ENCODE results near the gene ZNF212. TPM values are rescaled to one million over a fixed set of nuclear protein-coding genes. Genes with fewer than 3 reads are reported as not detected.

Gene ZNF212
- total RNA-seq, 2 experiments from 2014 or later: 10.8 to 12.9 TPM

GRCh38 chr7:149205690-149206381, 33.6 kb upstream of the ZNF212 start:
- no peak for DNase-seq
- ChIA-PET CTCF (interaction anchor here (2.6 kb wide), 1 partner anchor 11 kb away, joined by 8 read pairs; the partner anchor contains the start of gene ZNF282), POLR2A (no interaction called here)
- no peak for ATAC-seq
- Mint-ChIP-seq H3K4me1 (ENCODE audit: low read depth) (peaks cover 31% of the 10 kb centered on the region), H3K4me3 (no peak overlapping the region), H3K27ac (no peak overlapping the region), H3K27me3 (ENCODE audit: low read depth) (no peaks in the 10 kb centered on the region), H3K9me3 (ENCODE audit: insufficient read depth) (no peaks in the 10 kb centered on the region), H3K36me3 (ENCODE audit: low read depth) (peaks cover 71% of the 10 kb centered on the region)

- Mint-ChIP-seq H3K27me3 (ENCODE audit: low read depth) (no peaks in the 10 kb centered on the region), H3K36me3 (ENCODE audit: low read depth) (peaks cover 73% of the 10 kb centered on the region), H3K27ac (no peak overlapping the region), H3K9me3 (ENCODE audit: insufficient read depth) (no peaks in the 10 kb centered on the region), H3K4me3 (no peak overlapping the region), H3K4me1 (ENCODE audit: low read depth) (peaks cover 23% of the 10 kb centered on the region)
- no peak for ATAC-seq
- POLR2A ChIA-PET: no interaction called here
- DNase-seq: no peak
- CTCF ChIA-PET: interaction anchor here (1.3 kb wide), 1 partner anchor 12 kb away, joined by 6 read pairs; the partner anchor contains the start of gene ZNF282
These were observed 32.0 kb upstream of the ZNF212 start for GRCh38 chr7:149207324-149208035.

DNA sequence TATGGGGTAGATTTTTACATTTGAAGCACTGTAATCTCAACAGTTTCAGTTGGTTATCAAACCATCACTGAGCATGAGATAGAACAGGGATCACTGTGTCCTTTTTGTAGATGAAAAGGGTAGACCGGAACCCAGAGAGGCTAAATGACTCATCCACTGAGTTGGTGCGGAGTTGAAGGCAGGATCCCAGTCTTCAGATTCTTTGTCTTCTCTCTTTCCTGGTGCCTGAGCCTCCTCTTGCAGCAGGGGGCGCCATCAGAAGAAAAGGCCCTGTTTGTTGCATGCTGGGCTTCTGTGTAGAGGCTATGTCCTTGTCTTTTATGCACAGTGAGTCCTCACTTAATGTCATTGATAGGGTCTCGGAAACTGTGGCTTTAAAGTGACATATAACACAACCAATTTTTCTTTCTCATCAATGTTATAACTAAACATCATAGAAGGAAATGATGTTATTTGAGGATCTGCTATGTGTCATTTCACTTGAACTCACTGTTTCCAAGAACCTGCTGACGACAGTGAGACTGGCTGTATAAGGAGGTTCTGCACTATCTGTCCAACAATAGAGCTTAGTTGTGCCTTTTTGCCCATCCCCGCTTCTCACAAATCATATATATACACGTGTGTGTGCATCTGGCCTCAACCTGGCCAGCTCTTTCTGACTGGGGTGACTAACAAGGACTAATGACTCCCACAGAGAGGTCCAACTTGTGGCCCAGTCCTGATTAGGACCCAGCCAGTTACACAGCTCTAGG, 29.8 kb upstream of the ZNF212 start:
- peak; percentile 86 for ATAC-seq
- DNase-seq: peak; percentile 75
- Mint-ChIP-seq H3K9me3 (ENCODE audit: insufficient read depth) (no peaks in the 10 kb centered on the region), H3K27ac (peak overlapping the region; percentile 39), H3K4me1 (ENCODE audit: low read depth) (peaks cover 15% of the 10 kb centered on the region), H3K27me3 (ENCODE audit: low read depth) (no peaks in the 10 kb centered on the region), H3K4me3 (no peak overlapping the region), H3K36me3 (ENCODE audit: low read depth) (peaks cover 67% of the 10 kb centered on the region)
- ChIA-PET CTCF (interaction anchor here (0.8 to 1.2 kb wide), 2 partner anchors 19 to 22 kb away, joined by 3 read pairs; no protein-coding TSS in a partner anchor), POLR2A (interaction anchor here (1.1 kb wide), 1 partner anchor 14 kb away, joined by 3 read pairs; the partner anchor contains the start of gene ZNF282)

GRCh38 chr7:149210551-149210950, 28.9 kb upstream of the ZNF212 start:
- ChIA-PET POLR2A (interaction anchor here (1.1 kb wide), 1 partner anchor 15 kb away, joined by 3 read pairs; the partner anchor contains the start of gene ZNF282), CTCF (interaction anchor here (0.8 to 1.2 kb wide), 2 partner anchors 20 to 21 kb away, joined by 3 read pairs; no protein-coding TSS in a partner anchor)
- DNase-seq: no peak
- no peak overlapping the region for H3K27ac Mint-ChIP-seq
- H3K27me3 Mint-ChIP-seq (ENCODE audit: low read depth): no peaks in the 10 kb centered on the region
- H3K4me1 Mint-ChIP-seq (ENCODE audit: low read depth): peaks cover 13% of the 10 kb centered on the region
- H3K36me3 Mint-ChIP-seq (ENCODE audit: low read depth): peaks cover 72% of the 10 kb centered on the region
- no peak for ATAC-seq
- H3K9me3 Mint-ChIP-seq (ENCODE audit: insufficient read depth): no peaks in the 10 kb centered on the region
- H3K4me3 Mint-ChIP-seq: no peak overlapping the region

- no peak overlapping the region for H3K27ac Mint-ChIP-seq
- no peaks in the 10 kb centered on the region for H3K27me3 Mint-ChIP-seq (ENCODE audit: low read depth)
- ATAC-seq (no peak), DNase-seq (no peak)
- H3K36me3 Mint-ChIP-seq (ENCODE audit: low read depth): peaks cover 63% of the 10 kb centered on the region
- H3K4me1 Mint-ChIP-seq (ENCODE audit: low read depth): peaks cover 6% of the 10 kb centered on the region
- H3K4me3 Mint-ChIP-seq: no peak overlapping the region
- H3K9me3 Mint-ChIP-seq (ENCODE audit: insufficient read depth): no peaks in the 10 kb centered on the region
- POLR2A ChIA-PET: no interaction called here
- CTCF ChIA-PET: no interaction called here
These were observed 25.3 kb upstream of the ZNF212 start for GRCh38 chr7:149214020-149214720.

DNA sequence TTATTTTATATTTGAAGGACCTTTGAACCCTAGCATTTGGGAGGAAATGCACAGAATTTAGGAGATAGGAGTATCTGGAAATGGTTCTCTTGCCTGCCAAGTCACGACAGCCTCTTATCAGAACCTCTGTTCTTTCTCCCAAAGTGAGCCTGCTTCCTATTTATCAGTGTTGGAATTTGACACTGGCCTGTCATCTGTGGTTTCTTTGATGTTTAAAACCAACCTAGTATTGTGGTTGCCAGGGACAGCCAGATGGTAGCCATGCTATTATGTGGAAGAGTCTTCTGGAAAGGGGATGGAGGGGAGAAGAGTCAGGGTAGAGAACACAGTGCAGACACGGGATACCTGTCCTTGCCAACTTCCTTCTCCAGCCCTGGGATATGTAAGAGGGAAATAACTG, 23.0 kb upstream of the ZNF212 start:
- POLR2A ChIA-PET: no interaction called here
- ATAC-seq (no peak), DNase-seq (no peak)
- Mint-ChIP-seq H3K9me3 (ENCODE audit: insufficient read depth) (no peaks in the 10 kb centered on the region), H3K4me3 (no peak overlapping the region), H3K4me1 (ENCODE audit: low read depth) (no peaks in the 10 kb centered on the region), H3K27me3 (ENCODE audit: low read depth) (no peaks in the 10 kb centered on the region), H3K36me3 (ENCODE audit: low read depth) (peaks cover 58% of the 10 kb centered on the region), H3K27ac (no peak overlapping the region)
- CTCF ChIA-PET: no interaction called here

DNA sequence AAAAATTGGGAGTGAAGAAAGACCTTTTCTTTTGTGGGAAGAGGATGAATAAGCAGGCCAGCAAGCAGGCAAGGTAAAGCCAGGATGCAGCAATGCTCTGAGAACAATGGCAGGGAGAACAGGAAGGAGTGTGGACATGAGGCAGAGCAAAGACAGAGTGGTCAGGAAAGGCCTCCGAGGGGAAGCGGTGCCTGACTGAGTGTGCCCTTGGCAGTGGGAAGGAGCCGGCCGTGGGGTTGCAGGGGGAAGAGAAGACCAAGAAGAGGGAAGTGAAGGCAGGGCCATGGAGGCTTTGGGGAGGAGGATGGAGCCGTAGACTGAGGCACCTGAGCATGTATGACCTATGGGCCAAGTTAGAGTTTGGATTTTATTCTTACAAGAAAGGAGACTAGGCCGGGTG, 21.9 kb upstream of the ZNF212 start:
- ChIA-PET POLR2A (no interaction called here), CTCF (no interaction called here)
- H3K36me3 Mint-ChIP-seq (ENCODE audit: low read depth): peaks cover 60% of the 10 kb centered on the region
- no peaks in the 10 kb centered on the region for H3K9me3 Mint-ChIP-seq (ENCODE audit: insufficient read depth)
- DNase-seq: no peak
- H3K4me1 Mint-ChIP-seq (ENCODE audit: low read depth): no peaks in the 10 kb centered on the region
- no peak for ATAC-seq
- no peaks in the 10 kb centered on the region for H3K27me3 Mint-ChIP-seq (ENCODE audit: low read depth)
- peak overlapping the region; percentile 6 for H3K27ac Mint-ChIP-seq
- H3K4me3 Mint-ChIP-seq: no peak overlapping the region

DNA sequence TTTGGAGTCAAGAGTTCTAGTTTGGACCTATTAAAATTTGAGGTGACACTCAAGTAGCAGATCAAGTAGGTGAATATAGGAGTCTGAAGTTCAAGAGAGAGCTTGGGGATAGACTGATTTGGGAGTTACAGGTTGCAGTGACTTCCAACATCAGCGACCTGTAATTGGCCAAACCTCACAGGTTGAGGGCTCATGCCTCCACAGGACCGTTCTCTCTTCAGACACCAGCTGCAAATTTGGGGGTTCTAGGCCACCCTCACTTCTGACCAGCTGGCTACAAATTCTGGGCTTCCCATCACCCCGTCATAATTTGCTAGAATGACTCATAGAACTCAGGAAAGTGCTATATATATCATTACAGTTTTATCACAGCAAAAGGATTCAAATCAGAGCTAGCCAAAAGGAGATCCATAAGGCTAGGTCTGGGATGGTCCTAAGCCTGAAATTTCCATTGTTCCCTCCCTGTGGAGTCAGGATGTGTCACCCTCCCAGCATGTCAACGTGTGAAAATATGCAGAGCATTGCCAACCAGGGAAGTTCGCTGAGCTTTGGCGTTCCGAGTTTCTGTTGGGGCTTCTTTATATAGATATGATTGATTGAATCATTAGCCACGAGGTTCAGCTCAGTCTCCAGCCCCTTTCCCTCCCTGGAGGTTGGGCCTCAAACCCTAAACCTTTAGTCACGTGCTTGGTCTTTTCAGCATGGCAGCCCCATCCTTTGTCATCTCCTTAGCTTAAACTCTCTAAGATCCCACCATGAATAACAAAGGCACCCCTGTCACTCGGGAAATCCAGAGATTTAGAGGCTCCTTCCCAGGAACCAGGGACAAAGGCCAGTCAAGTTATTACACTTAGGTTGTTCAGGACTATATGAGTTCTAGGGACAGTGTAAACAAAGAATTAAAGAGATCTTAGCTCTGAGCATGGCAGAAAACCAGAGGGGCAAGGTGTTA, 20.7 kb upstream of the ZNF212 start:
- H3K27ac Mint-ChIP-seq: no peak overlapping the region

DNA sequence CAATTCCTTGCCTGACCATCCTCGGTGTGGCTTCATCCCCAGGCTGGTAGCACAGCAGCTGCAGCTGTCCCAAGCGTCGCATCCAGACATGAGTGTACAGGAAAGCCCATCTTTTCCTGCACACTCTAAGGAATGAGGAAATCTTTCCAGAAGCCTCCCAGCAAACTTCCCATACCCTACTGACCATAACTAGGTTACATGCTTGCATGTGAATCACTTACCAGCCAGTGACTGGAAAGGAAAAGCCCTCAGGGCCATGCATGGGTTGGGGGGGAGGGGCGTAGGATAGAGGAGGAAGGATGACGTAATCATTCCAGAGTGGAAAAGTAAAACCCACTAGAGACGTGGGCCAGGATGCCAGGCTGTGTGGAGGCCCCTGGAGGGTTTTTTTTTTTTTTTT, 18.9 kb upstream of the ZNF212 start:
- DNase-seq (no peak), ATAC-seq (no peak)
- Mint-ChIP-seq H3K9me3 (ENCODE audit: insufficient read depth) (no peaks in the 10 kb centered on the region), H3K4me3 (no peak overlapping the region), H3K27me3 (ENCODE audit: low read depth) (no peaks in the 10 kb centered on the region), H3K27ac (no peak overlapping the region), H3K36me3 (ENCODE audit: low read depth) (peaks cover 50% of the 10 kb centered on the region), H3K4me1 (ENCODE audit: low read depth) (no peaks in the 10 kb centered on the region)
- CTCF ChIA-PET: no interaction called here
- POLR2A ChIA-PET: no interaction called here

More for the DNA sequence above, 20.7 kb upstream of the ZNF212 start:
- ChIA-PET CTCF (interaction anchor here (1.1 kb wide), 1 partner anchor 24 kb away, joined by 4 read pairs; no protein-coding TSS in a partner anchor), POLR2A (no interaction called here)
- DNase-seq (no peak), ATAC-seq (no peak)
- no peaks in the 10 kb centered on the region for H3K9me3 Mint-ChIP-seq (ENCODE audit: insufficient read depth)
- H3K36me3 Mint-ChIP-seq (ENCODE audit: low read depth): peaks cover 59% of the 10 kb centered on the region
- H3K4me3 Mint-ChIP-seq: no peak overlapping the region
- H3K4me1 Mint-ChIP-seq (ENCODE audit: low read depth): no peaks in the 10 kb centered on the region
- H3K27me3 Mint-ChIP-seq (ENCODE audit: low read depth): no peaks in the 10 kb centered on the region

- no peaks in the 10 kb centered on the region for H3K27me3 Mint-ChIP-seq (ENCODE audit: low read depth)
- no peak overlapping the region for H3K27ac Mint-ChIP-seq
- POLR2A ChIA-PET: no interaction called here
- no peaks in the 10 kb centered on the region for H3K4me1 Mint-ChIP-seq (ENCODE audit: low read depth)
- H3K36me3 Mint-ChIP-seq (ENCODE audit: low read depth): peaks cover 38% of the 10 kb centered on the region
- ATAC-seq: no peak
- no peaks in the 10 kb centered on the region for H3K9me3 Mint-ChIP-seq (ENCODE audit: insufficient read depth)
- no peak overlapping the region for H3K4me3 Mint-ChIP-seq
- CTCF ChIA-PET: no interaction called here
- no peak for DNase-seq
These were observed 16.3 kb upstream of the ZNF212 start for GRCh38 chr7:149223176-149223575.

- POLR2A ChIA-PET: no interaction called here
- H3K27ac Mint-ChIP-seq: no peak overlapping the region
- H3K36me3 Mint-ChIP-seq (ENCODE audit: low read depth): peaks cover 38% of the 10 kb centered on the region
- H3K27me3 Mint-ChIP-seq (ENCODE audit: low read depth): no peaks in the 10 kb centered on the region
- CTCF ChIA-PET: no interaction called here
- no peak overlapping the region for H3K4me3 Mint-ChIP-seq
- no peaks in the 10 kb centered on the region for H3K9me3 Mint-ChIP-seq (ENCODE audit: insufficient read depth)
- ATAC-seq (peak; percentile 14), DNase-seq (no peak)
- H3K4me1 Mint-ChIP-seq (ENCODE audit: low read depth): no peaks in the 10 kb centered on the region
These were observed 15.7 kb upstream of the ZNF212 start for GRCh38 chr7:149223761-149224160.

All from activated CD8-positive, alpha-beta T cell treated with anti-CD3 and anti-CD28 coated beads, Interleukin-2, amount 10 ng/mL, durations not matched to agents 7 days and 5 days (primary cell).